ENCODE results near the gene MAP3K21.

Gene MAP3K21

DNA sequence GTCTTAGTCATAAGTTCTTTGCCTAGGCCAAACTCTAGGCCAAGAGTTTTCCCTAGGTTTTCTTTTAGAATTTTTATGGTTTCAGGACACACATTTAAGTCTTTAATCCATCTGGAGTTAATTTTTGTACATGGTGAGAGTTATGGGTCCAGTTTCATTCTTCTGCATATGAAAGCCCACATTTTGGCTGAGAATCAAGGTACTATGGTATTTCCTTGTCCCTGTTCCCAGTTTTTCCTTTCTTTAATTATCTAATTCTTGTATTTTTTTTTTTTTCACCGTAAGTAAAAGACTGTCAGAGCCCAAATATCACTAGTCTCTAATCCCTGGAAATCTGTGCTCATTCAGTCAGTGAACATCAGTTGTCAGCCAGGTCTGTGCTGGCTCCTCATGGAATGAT, 105.4 kb downstream of the MAP3K21 start:
- TF ChIP-seq, protein P1, sequence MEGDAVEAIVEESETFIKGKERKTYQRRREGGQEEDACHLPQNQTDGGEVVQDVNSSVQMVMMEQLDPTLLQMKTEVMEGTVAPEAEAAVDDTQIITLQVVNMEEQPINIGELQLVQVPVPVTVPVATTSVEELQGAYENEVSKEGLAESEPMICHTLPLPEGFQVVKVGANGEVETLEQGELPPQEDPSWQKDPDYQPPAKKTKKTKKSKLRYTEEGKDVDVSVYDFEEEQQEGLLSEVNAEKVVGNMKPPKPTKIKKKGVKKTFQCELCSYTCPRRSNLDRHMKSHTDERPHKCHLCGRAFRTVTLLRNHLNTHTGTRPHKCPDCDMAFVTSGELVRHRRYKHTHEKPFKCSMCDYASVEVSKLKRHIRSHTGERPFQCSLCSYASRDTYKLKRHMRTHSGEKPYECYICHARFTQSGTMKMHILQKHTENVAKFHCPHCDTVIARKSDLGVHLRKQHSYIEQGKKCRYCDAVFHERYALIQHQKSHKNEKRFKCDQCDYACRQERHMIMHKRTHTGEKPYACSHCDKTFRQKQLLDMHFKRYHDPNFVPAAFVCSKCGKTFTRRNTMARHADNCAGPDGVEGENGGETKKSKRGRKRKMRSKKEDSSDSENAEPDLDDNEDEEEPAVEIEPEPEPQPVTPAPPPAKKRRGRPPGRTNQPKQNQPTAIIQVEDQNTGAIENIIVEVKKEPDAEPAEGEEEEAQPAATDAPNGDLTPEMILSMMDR (conservative IDR thresholded peaks at IDR 0.05): no peak
- no peak overlapping the region for H3K27ac ChIP-seq

DNA sequence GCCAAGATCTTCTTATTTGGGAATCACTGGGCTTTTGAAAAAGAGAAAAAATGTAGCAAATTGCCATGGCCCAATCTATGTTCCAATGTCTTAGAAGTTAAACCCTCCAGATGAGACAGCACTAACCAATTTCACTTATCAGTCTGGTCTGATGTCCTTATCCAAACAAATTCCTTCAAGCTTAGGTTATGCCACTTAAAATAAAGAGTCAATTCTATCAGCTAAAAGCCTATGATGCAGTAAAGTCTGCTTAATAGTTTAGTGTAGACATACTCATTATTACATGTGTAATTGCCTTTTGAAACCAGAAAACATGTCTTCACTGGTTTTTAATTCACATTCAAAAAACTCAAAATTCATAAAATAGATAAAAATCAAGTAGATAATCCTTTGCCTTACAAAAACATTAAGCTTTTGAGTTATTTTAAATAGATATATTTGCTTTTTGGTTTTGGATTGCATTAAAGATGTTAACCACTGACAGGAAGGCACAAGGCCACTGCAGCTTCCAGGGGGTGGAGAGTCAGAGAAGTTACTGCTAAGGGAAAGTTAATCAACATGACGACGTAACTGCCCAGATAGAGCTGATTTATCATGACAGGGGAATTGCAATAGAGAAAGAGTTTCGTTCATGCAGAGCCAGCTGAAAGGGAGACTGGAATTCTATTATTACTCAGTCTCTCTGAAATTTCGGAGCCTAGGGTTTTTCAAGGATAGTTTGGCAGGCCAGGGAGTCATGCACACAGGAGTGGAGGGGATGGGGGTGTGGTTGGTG, 106.1 kb downstream of the MAP3K21 start:
- no peak overlapping the region for H3K27ac ChIP-seq
- TF ChIP-seq, protein P1 (conservative IDR thresholded peaks at IDR 0.05): no peak

Data from VCaP (cell line).